BLaER1 (cell line): ENCODE data around the gene TOP2A.

Experiments used
- H3K27ac ChIP-seq: shearing (Covaris generic); formaldehyde crosslinking; 2 replicates; pipeline ENCODE4 v1.8.1; 2022
- H3K27me3 ChIP-seq: shearing (Covaris generic); formaldehyde crosslinking; 2 replicates; pipeline ENCODE4 v1.8.1; 2022
- H3K36me3 ChIP-seq: shearing (Covaris generic); formaldehyde crosslinking; 2 replicates; pipeline ENCODE4 v1.8.1; 2022
- H3K4me1 ChIP-seq: shearing (Covaris generic); formaldehyde crosslinking; 2 replicates; pipeline ENCODE4 v1.8.1; 2022
- H3K4me2 ChIP-seq: shearing (Covaris generic); formaldehyde crosslinking; 2 replicates; pipeline ENCODE4 v1.8.1; 2022
- H3K4me3 ChIP-seq: shearing (Covaris generic); formaldehyde crosslinking; 2 replicates; pipeline ENCODE4 v1.8.1; 2022
- H3K9ac ChIP-seq: shearing (Covaris generic); formaldehyde crosslinking; 2 replicates; pipeline ENCODE4 v1.8.1; 2022
- H3K9me3 ChIP-seq: shearing (Covaris generic); formaldehyde crosslinking; 2 replicates; pipeline ENCODE4 v1.8.1; 2022
- H4K20me1 ChIP-seq: shearing (Covaris generic); formaldehyde crosslinking; 2 replicates; pipeline ENCODE4 v1.8.1; 2022
- Cebpa-rat ChIP-seq: shearing (Covaris generic); IDR thresholded peaks from 2 replicates; pipeline ENCODE4 v1.8.1; 2022

The TOP2A gene

GRCh38 chr17:40417609-40418427 lies at the start of gene TOP2A:
TSS of gene TOP2A (minus strand) at chr17:40417896. CDS start at chr17:40417791, 105 bp downstream.
- H3K36me3 ChIP-seq = peaks cover 25% of the 10 kb centered on the region
- H3K9me3 ChIP-seq = no peaks in the 10 kb centered on the region
- H4K20me1 ChIP-seq = peaks cover 19% of the 10 kb centered on the region
- peak within 1 kb of the TSS; percentile 92 for H3K4me3 ChIP-seq
- no peaks in the 10 kb centered on the region for H3K27me3 ChIP-seq
- peak within 1 kb of the TSS; percentile 81 for H3K4me2 ChIP-seq
- no peak for TF ChIP-seq Cebpa-rat
- peaks cover 54% of the 10 kb centered on the region for H3K4me1 ChIP-seq
- peak within 1 kb of the TSS; percentile 89 for H3K27ac ChIP-seq
- peak within 1 kb of the TSS; percentile 95 for H3K9ac ChIP-seq

GRCh38 chr17:40467281-40467867 lies 49.7 kb upstream of the TOP2A start:
- Histone ChIP-seq H4K20me1 (no peaks in the 10 kb centered on the region), H3K4me2 (no peak overlapping the region), H3K27me3 (no peaks in the 10 kb centered on the region), H3K9me3 (peaks cover 8% of the 10 kb centered on the region), H3K4me3 (no peak overlapping the region), H3K27ac (no peak overlapping the region), H3K9ac (no peak overlapping the region), H3K36me3 (0 out of 2 replicates have a peak, but pooled peaks cover 5% of the 10 kb centered on the region), H3K4me1 (0 out of 2 replicates have a peak, but pooled peaks cover 4% of the 10 kb centered on the region)
- TF ChIP-seq Cebpa-rat = no peak

- Histone ChIP-seq H3K4me1 (0 out of 2 replicates have a peak, but pooled peaks cover 4% of the 10 kb centered on the region), H3K4me3 (no peak overlapping the region), H3K27ac (no peak overlapping the region), H3K9ac (no peak overlapping the region), H4K20me1 (no peaks in the 10 kb centered on the region), H3K27me3 (no peaks in the 10 kb centered on the region), H3K4me2 (no peak overlapping the region), H3K9me3 (no peaks in the 10 kb centered on the region), H3K36me3 (no peaks in the 10 kb centered on the region)
- no peak for TF ChIP-seq Cebpa-rat
Measured at GRCh38 chr17:40466298-40466971, 48.7 kb upstream of the TOP2A start.

GRCh38 chr17:40464392-40464855 lies 46.7 kb upstream of the TOP2A start:
- H3K9me3 ChIP-seq = no peaks in the 10 kb centered on the region
- H3K36me3 ChIP-seq = 0 out of 2 replicates have a peak, but pooled peaks cover 2% of the 10 kb centered on the region
- H3K27me3 ChIP-seq = no peaks in the 10 kb centered on the region
- no peak overlapping the region for H3K27ac ChIP-seq
- H3K9ac ChIP-seq = no peak overlapping the region
- no peak overlapping the region for H3K4me3 ChIP-seq
- TF ChIP-seq Cebpa-rat = no peak
- peaks cover 4% of the 10 kb centered on the region; the same call in 1 of the 2 replicates for H3K4me1 ChIP-seq
- H3K4me2 ChIP-seq = no peak overlapping the region
- H4K20me1 ChIP-seq = no peaks in the 10 kb centered on the region

GRCh38 chr17:40463122-40463550 lies 45.4 kb upstream of the TOP2A start:
- Histone ChIP-seq H3K9me3 (no peaks in the 10 kb centered on the region), H3K9ac (peak overlapping the region; percentile 5; the same call in 1 of the 2 replicates), H4K20me1 (no peaks in the 10 kb centered on the region), H3K27ac (0 out of 2 replicates have a peak overlapping the region, but pooled peaks have one; percentile 26), H3K36me3 (peaks cover 15% of the 10 kb centered on the region), H3K27me3 (no peaks in the 10 kb centered on the region), H3K4me2 (no peak overlapping the region), H3K4me1 (peaks cover 4% of the 10 kb centered on the region; the same call in 1 of the 2 replicates), H3K4me3 (no peak overlapping the region)
- no peak for TF ChIP-seq Cebpa-rat

- Histone ChIP-seq H3K27me3 (no peaks in the 10 kb centered on the region), H3K4me2 (no peak overlapping the region), H3K9ac (peak overlapping the region; percentile 5; the same call in 1 of the 2 replicates), H3K4me3 (no peak overlapping the region), H3K36me3 (peaks cover 21% of the 10 kb centered on the region), H3K9me3 (no peaks in the 10 kb centered on the region), H3K27ac (peak overlapping the region; percentile 26), H3K4me1 (peaks cover 4% of the 10 kb centered on the region; the same call in 1 of the 2 replicates), H4K20me1 (no peaks in the 10 kb centered on the region)
- TF ChIP-seq Cebpa-rat = no peak
Measured at GRCh38 chr17:40462343-40463121, 44.8 kb upstream of the TOP2A start.

GRCh38 chr17:40461732-40462342 lies 44.1 kb upstream of the TOP2A start:
- no peak overlapping the region for H3K4me3 ChIP-seq
- no peak for TF ChIP-seq Cebpa-rat
- no peaks in the 10 kb centered on the region for H3K27me3 ChIP-seq
- H3K4me2 ChIP-seq = no peak overlapping the region
- H3K27ac ChIP-seq = peak overlapping the region; percentile 26; the same call in 1 of the 2 replicates
- H3K9ac ChIP-seq = no peak overlapping the region
- H3K4me1 ChIP-seq = peaks cover 4% of the 10 kb centered on the region; the same call in 1 of the 2 replicates
- no peaks in the 10 kb centered on the region for H4K20me1 ChIP-seq
- no peaks in the 10 kb centered on the region for H3K9me3 ChIP-seq
- H3K36me3 ChIP-seq = peaks cover 28% of the 10 kb centered on the region

- H3K4me2 ChIP-seq = no peak overlapping the region
- H3K27ac ChIP-seq = no peak overlapping the region
- peaks cover 35% of the 10 kb centered on the region for H3K36me3 ChIP-seq
- no peak overlapping the region for H3K9ac ChIP-seq
- H3K4me3 ChIP-seq = no peak overlapping the region
- H3K27me3 ChIP-seq = no peaks in the 10 kb centered on the region
- H4K20me1 ChIP-seq = no peaks in the 10 kb centered on the region
- peaks cover 4% of the 10 kb centered on the region; the same call in 1 of the 2 replicates for H3K4me1 ChIP-seq
- no peaks in the 10 kb centered on the region for H3K9me3 ChIP-seq
- TF ChIP-seq Cebpa-rat = no peak
Measured at GRCh38 chr17:40460968-40461731, 43.5 kb upstream of the TOP2A start.
